ENCODE results near the gene C1orf216. TPM values are rescaled to one million over a fixed set of nuclear protein-coding genes. Genes with fewer than 3 reads are reported as not detected.

C1orf216 gene
- total and polyA plus RNA-seq, 2 donors (not counting 1 experiment from before 2014, with no cell fraction given) = 19.8 to 24.9 TPM

DNA sequence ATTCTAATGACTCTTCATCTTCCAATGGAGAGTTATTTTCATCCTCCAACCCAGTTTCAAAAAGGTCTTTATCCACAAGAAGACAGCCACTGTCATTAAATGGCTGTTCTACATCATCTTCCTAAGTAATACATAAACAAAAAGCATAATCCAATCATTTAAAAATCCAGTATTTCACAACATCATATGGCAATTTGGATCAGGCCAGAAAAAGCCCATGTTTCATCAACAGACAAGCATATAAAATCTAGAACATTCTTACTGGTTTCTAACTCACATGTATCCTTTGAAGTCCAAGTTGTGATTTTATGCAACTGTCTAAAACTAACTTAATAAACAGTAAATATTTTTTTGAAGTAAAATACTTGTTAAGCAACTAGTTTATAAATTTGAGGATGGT lies 44.5 kb upstream of the C1orf216 start:
- Histone ChIP-seq H3K4me2 (ENCODE audit: extremely low read depth, insufficient read depth, low read length) (no peak overlapping the region), H3K4me1 (ENCODE audit: control insufficient read depth, extremely low read depth, insufficient read depth, low read length) (no peaks in the 10 kb centered on the region), H3K36me3 (ENCODE audit: control insufficient read depth, insufficient read depth, low read length) (no peaks in the 10 kb centered on the region), H3K9ac (ENCODE audit: insufficient read depth, low read length) (no peak overlapping the region), H3K4me3 (replicated peaks in 1 of 4; ENCODE audit: control extremely low read depth in 1 of 4, insufficient read depth in 1 of 4, low read depth in 3 of 4, low read length in 4 of 4) (no peak overlapping the region), H3K27me3 (ENCODE audit: control insufficient read depth, insufficient read depth, low read length) (no peaks in the 10 kb centered on the region), H3K27ac (ENCODE audit: insufficient read depth, low read length) (no peak overlapping the region), H4K20me1 (ENCODE audit: control insufficient read depth, extremely low read depth, insufficient read depth, low read length) (no peaks in the 10 kb centered on the region), H3K79me2 (ENCODE audit: control insufficient read depth, insufficient read depth, low read length) (peaks cover 8% of the 10 kb centered on the region), H2AFZ (ENCODE audit: low read length) (no peak overlapping the region), H3K9me3 (ENCODE audit: control insufficient read depth, insufficient read depth, low read depth, low read length) (no peaks in the 10 kb centered on the region)
- TF ChIP-seq EZH2 (IDR thresholded peaks at IDR 0.05; ENCODE audit: low read length, missing control alignments) = no peak
- TF ChIP-seq, protein P1, sequence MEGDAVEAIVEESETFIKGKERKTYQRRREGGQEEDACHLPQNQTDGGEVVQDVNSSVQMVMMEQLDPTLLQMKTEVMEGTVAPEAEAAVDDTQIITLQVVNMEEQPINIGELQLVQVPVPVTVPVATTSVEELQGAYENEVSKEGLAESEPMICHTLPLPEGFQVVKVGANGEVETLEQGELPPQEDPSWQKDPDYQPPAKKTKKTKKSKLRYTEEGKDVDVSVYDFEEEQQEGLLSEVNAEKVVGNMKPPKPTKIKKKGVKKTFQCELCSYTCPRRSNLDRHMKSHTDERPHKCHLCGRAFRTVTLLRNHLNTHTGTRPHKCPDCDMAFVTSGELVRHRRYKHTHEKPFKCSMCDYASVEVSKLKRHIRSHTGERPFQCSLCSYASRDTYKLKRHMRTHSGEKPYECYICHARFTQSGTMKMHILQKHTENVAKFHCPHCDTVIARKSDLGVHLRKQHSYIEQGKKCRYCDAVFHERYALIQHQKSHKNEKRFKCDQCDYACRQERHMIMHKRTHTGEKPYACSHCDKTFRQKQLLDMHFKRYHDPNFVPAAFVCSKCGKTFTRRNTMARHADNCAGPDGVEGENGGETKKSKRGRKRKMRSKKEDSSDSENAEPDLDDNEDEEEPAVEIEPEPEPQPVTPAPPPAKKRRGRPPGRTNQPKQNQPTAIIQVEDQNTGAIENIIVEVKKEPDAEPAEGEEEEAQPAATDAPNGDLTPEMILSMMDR (conservative IDR thresholded peaks at IDR 0.05 in 1 of 2, IDR thresholded peaks at IDR 0.05 in 1 of 2; ENCODE audit: low read depth in 1 of 2, low read length in 2 of 2) = no peak
- peak in 1 of 2 donors; percentile 33 for DNase-seq (ENCODE audit: low read depth in 2 of 2)

DNA sequence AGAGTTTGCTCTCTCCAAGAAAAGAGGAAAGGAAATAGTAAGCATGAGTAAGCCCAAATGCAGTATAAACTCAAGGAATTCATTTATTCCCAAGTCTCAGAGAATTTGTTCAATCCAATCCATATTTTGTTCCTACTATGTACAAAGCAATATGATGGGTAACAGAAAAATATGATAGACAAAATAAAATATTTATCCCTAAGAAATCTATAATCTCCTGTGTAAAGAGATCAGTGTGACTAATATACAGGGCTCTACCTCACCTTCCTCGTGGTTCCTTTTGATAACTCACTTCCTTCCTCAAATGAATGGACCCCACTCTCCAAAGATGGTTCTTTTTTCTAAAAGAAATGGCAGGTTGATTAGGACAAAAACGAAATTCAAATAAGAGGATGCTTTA lies 43.5 kb upstream of the C1orf216 start:
- H3K36me3 ChIP-seq (ENCODE audit: control insufficient read depth, insufficient read depth, low read length) = no peaks in the 10 kb centered on the region
- no peak overlapping the region for H3K9ac ChIP-seq (ENCODE audit: insufficient read depth, low read length)
- H3K9me3 ChIP-seq (ENCODE audit: control insufficient read depth, insufficient read depth, low read depth, low read length) = no peaks in the 10 kb centered on the region
- no peaks in the 10 kb centered on the region for H3K27me3 ChIP-seq (ENCODE audit: control insufficient read depth, insufficient read depth, low read length)
- H2AFZ ChIP-seq (ENCODE audit: low read length) = no peak overlapping the region
- TF ChIP-seq EZH2 (IDR thresholded peaks at IDR 0.05; ENCODE audit: low read length, missing control alignments) = no peak
- TF ChIP-seq, protein P1 (conservative IDR thresholded peaks at IDR 0.05 in 1 of 2, IDR thresholded peaks at IDR 0.05 in 1 of 2; ENCODE audit: low read depth in 1 of 2, low read length in 2 of 2) = no peak
- H3K4me2 ChIP-seq (ENCODE audit: extremely low read depth, insufficient read depth, low read length) = no peak overlapping the region
- no peaks in the 10 kb centered on the region for H4K20me1 ChIP-seq (ENCODE audit: control insufficient read depth, extremely low read depth, insufficient read depth, low read length)
- H3K4me1 ChIP-seq (ENCODE audit: control insufficient read depth, extremely low read depth, insufficient read depth, low read length) = no peaks in the 10 kb centered on the region
- H3K79me2 ChIP-seq (ENCODE audit: control insufficient read depth, insufficient read depth, low read length) = peaks cover under 1% of the 10 kb centered on the region
- H3K4me3 ChIP-seq (replicated peaks in 1 of 4; ENCODE audit: control extremely low read depth in 1 of 4, insufficient read depth in 1 of 4, low read depth in 3 of 4, low read length in 4 of 4) = no peak overlapping the region
- no peak for DNase-seq (ENCODE audit: low read depth in 2 of 2)
- no peak overlapping the region for H3K27ac ChIP-seq (ENCODE audit: insufficient read depth, low read length)

DNA sequence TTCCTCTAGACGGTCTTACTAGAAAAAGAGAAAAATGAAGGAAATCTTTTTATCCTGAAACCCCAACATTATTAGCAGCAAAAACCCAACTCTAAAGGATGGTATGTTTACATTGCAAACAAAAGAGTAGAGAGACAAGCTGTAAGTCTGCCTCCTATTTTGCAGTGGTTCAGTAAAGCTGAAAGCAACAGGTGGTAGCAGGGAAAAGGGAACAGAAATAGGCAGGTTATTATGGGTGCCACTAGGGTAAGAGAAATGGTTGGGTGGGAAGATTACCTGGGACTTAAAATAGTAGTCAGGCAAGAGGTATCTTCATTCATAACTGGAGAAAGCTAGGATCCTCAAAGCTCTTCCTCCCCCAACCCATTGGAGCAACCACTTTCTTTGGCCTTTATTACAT lies 37.4 kb upstream of the C1orf216 start:
- no peak for TF ChIP-seq EZH2 (IDR thresholded peaks at IDR 0.05; ENCODE audit: low read length, missing control alignments)
- TF ChIP-seq, protein P1 (conservative IDR thresholded peaks at IDR 0.05 in 1 of 2, IDR thresholded peaks at IDR 0.05 in 1 of 2; ENCODE audit: low read depth in 1 of 2, low read length in 2 of 2) = no peak
- H3K27ac ChIP-seq (ENCODE audit: insufficient read depth, low read length) = no peak overlapping the region
- no peak overlapping the region for H3K4me2 ChIP-seq (ENCODE audit: extremely low read depth, insufficient read depth, low read length)

More for the DNA sequence above, 37.4 kb upstream of the C1orf216 start:
- no peak overlapping the region for H3K9ac ChIP-seq (ENCODE audit: insufficient read depth, low read length)
- no peak overlapping the region for H2AFZ ChIP-seq (ENCODE audit: low read length)
- no peaks in the 10 kb centered on the region for H3K36me3 ChIP-seq (ENCODE audit: control insufficient read depth, insufficient read depth, low read length)
- no peak for DNase-seq (ENCODE audit: low read depth in 2 of 2)
- H3K4me1 ChIP-seq (ENCODE audit: control insufficient read depth, extremely low read depth, insufficient read depth, low read length) = no peaks in the 10 kb centered on the region
- no peak overlapping the region for H3K4me3 ChIP-seq (replicated peaks in 1 of 4; ENCODE audit: control extremely low read depth in 1 of 4, insufficient read depth in 1 of 4, low read depth in 3 of 4, low read length in 4 of 4)
- no peaks in the 10 kb centered on the region for H3K27me3 ChIP-seq (ENCODE audit: control insufficient read depth, insufficient read depth, low read length)
- H4K20me1 ChIP-seq (ENCODE audit: control insufficient read depth, extremely low read depth, insufficient read depth, low read length) = no peaks in the 10 kb centered on the region
- H3K79me2 ChIP-seq (ENCODE audit: control insufficient read depth, insufficient read depth, low read length) = no peaks in the 10 kb centered on the region
- no peaks in the 10 kb centered on the region for H3K9me3 ChIP-seq (ENCODE audit: control insufficient read depth, insufficient read depth, low read depth, low read length)
